Left renal cortex interstitium (tissue), 4 donors: ENCODE data around the gene FAM72D. TPM values are rescaled to one million over a fixed set of nuclear protein-coding genes. Genes with fewer than 3 reads are reported as not detected.
"Not testable (repeated sequence)": the region's sequence is repeated elsewhere in the genome, so short reads cannot be mapped to it uniquely, and the experiment has no call there.

Experiments used
- DNase-seq, 4 donors: peaks; one replicate each; pipeline ENCODE4 v3.0.0-alpha.2; 2013; ENCODE audit warnings: low read depth in 4 of 4, low spot score in 2 of 4, missing footprints in 1 of 4
- polyA plus RNA-seq, 4 donors: library from polyadenylated mRNA; unstranded; fragments of 120-200 nt; gene quantifications; one replicate each; pipeline ENCODE4 v1.2.1, GENCODE V29; 2013; ENCODE audit not compliant: insufficient read length in 4 of 4

FAM72D gene
- 1 to 10 TPM; 1.8 to 2.9 (median 2.0) TPM for polyA plus RNA-seq

DNA sequence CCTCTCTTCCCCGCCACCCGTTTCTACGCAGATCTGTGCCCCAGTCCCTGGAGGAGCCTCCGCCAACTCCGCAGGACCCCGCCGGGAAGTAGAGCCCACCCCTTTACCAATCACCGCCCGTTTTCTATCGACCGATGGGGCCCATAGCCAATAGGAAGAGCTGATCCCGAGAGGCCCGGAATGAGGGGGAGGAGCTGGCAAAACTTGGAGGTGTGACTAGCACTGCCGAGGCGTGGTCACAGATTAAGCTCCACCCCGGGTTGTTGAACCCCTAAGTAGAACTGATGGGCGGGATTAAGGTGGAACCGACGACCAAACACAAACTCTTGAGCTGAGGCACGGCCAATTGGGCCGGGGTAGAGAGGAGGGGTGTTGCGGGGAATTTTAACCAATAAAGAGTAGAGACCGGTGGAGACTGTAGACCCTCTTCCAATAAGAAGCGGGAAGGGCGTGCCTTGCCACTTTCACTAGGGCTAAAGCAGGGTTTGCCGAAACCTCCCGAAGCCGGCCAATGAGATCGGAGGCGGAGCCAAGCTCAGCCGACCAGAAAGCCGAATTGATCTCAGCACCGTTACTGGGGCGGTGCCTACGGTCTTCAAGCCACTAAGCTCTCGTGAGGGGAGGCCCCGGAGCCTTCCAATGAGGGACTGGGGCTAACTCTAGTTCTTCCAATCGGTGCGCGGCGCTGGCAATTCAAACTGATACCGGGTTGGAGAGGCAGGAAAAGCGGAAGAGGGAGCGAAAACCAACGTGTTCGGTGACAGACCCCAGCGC, at the start of gene FAM72D, which contains the start of gene SRGAP2B:
Gene FAM72D (plus strand): TSS at position 691 of the 774 bp plus-strand sequence. CDS start 874 bp downstream, outside the sequence.
Gene SRGAP2B (minus strand): TSS at position 45 of the 774 bp plus-strand sequence. CDS start 2,427 bp downstream, outside the sequence.
- not testable (repeated sequence) for DNase-seq

DNA sequence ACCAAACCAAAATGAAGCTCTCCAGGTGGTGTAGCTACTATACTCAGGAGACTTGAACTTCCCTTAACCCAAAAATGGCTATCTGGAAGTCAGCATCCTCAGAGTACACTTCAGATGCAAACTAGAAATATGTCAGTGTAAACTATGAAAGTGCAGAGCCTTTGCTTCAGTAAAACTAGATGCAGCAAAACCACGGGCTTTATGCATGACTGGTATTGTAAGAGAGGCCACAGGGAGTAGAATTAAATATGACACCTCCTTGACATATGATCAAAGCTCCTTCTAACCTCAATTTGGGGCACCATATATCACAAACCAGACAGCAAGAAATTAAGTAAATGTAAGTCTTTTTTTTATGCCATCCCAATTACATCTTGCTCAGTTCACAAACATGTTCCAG, 48.2 kb upstream of the FAM72D start:
- not testable (repeated sequence) for DNase-seq

DNA sequence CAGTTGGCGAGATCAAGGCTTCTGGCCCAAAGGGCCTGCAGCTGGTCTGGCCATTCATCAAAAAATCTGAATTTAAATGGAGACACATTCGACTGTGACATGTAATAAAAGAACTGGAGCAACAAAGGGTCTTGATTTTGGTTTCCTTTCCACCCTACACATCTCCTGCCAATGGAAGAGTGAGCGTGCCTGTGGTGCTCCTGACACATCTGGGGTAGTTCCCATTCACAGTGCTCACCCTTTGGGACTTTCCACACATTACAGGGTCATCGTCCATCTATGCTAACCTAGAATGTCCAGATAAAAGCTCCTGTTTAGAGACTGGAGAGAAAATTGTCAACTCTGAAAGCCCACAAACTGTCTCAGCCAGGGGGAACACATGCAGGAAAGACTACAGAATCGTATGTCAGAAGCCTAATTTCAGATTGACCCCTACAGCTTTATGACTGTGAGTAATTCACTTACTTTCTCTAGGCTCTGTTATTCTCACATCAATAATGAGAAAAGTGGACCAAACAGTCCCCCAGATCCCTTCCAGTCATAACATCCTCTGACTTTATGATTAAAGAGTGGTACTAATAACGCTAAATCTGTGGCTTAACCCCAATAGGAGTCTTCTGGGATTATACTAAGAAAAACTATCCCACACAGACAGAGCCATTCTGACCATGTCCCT, 47.5 kb upstream of the FAM72D start:
- not testable (repeated sequence) for DNase-seq

DNA sequence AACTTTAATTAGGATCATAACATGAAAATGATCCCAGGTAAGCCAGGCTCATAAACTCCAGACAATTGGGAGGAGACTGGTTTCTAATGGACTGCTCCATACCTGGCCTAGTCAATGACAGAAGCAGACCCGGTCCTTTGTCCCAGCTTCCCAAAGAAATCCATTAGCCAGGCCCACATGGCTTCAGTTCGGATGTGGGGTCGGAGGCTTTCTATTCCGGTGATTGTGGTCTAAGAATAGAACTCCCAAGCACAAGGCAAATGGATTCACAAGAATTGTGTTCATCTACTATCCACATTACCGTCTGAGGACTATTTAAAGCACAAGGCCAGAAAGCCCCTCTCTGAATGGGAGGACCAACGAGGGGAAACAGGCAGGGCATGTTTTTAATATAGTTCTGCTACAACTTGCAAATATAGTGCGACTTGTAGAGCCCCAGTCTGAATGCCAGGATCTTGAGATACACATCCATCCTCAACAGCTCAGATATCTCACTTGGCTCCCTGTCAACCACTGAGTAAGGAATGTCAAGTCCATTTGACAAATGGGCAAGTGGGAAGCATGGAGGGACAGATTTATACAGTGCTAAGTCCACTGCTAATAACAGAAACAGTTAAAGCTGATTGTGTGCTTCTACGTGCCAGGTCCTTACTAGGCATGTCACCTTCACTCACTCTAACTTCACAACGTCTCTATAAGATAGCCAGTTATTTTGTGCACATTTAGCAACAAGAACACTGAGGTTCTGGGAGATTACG, 43.6 kb upstream of the FAM72D start:
- not testable (repeated sequence) for DNase-seq

DNA sequence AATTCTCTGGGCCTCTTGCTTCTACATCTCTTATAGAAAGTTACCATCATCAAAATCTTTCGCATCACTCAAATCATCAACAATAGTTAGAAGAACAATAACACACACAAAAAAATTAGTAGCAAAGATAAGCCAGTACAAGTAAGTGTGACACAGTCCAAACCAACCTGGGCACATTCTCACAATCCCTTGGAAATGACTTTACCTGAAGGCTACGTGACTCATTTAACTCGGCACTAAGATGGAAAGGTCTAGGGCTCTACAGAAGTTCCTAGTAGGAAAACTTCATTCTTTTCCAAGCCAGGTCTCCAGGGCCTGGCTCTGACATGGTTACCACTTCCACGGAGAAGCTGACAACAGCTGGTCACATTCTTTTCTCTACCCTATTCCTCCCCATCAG, 42.3 kb upstream of the FAM72D start:
- DNase-seq: not testable (repeated sequence)

DNA sequence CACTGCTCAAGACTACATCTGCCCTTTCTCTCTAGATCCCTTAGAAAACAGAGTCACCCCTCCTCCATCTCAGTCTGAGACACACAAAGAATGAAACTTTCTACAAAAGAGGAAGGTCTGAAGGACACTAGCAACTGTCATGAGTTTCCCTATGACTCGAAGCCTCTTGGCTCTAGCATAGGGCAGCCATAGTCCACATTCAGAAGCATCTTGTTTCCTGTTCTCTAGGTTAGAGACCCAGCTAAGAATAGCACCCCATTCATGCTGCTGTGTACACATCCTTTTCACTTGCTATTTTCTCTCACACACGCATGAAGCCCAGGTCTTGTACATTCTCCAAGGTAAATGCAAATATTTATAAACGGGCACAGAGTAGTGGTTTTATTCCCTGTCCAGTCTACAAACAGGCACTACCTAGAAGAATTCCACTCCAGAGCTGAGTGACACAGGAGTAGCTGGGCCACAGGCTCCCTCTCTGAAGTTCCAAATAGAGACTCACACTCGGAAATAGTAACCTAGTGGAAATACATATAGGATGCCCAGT, 40.5 kb upstream of the FAM72D start:
- DNase-seq: not testable (repeated sequence)

DNA sequence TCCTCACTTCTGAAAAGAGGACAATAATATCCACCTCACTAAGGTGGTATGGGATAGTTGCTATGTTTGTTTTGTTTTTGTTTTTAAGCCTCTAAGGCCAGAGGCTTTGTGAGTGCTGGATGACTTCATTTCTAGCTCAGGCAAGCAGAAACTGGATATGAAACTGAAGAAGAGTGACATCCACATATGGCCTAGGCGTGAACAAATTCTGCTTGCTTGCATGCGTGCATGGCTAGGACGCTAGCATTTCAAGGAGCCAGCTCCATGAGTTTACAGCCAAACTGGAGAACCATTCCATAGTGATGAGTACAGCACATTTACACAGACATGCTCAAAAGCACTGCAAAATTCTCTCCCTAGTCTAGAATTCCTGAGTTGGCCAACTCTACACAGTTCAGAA, 37.6 kb upstream of the FAM72D start:
- not testable (repeated sequence) for DNase-seq

DNA sequence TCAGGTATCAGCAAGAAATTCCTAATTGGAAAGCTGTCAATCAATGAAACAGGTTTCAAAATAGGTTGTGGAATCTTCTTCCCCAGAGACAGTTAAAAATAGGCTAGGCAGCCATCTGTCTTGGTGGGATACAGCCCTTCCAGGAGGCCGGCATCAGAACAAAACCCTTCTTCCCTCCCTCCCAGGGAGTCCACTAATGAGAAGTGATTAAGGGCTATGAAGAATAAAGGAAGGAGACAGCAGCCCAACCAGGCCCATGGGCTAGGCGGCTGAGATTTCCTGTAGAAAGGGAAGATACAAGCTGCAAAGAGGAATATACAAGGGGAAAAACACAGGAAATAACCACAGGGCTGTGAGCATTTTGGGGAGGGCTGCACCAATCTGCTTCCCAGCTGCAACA, 32.5 kb upstream of the FAM72D start:
- DNase-seq: not testable (repeated sequence)

DNA sequence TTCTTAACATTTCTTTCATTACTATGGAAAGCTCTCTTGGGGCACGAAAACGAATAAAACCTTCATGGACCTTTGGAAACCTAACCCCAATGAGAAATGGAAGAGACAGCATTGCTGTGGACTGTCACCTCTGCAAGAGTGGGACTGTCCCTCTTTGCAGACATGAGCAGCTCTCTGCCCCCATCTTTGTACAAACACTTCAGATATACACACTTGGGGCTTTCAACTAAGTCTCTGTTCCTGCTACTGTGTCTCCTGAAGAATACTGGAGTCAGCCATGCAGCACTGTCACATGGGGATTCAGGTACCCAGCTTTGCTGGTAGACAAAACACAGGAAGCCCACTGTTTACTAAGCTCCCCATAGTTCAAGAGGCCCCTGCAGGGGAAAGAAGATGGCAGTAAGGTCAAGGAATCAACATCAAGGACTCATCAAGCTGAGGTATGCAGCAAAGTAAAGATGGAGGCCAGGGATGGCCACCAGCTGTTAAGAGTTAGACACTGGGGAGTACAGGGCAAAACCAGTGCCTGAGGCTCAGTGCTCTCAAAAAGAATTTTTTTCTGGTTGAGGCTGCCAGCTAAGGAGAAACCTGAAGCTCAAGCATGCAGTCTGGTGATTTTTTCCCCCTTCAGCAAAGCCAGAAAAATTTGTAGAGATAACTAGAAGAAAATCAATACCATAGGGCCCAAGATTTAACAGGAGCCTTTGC, 31.7 kb upstream of the FAM72D start:
- not testable (repeated sequence) for DNase-seq

DNA sequence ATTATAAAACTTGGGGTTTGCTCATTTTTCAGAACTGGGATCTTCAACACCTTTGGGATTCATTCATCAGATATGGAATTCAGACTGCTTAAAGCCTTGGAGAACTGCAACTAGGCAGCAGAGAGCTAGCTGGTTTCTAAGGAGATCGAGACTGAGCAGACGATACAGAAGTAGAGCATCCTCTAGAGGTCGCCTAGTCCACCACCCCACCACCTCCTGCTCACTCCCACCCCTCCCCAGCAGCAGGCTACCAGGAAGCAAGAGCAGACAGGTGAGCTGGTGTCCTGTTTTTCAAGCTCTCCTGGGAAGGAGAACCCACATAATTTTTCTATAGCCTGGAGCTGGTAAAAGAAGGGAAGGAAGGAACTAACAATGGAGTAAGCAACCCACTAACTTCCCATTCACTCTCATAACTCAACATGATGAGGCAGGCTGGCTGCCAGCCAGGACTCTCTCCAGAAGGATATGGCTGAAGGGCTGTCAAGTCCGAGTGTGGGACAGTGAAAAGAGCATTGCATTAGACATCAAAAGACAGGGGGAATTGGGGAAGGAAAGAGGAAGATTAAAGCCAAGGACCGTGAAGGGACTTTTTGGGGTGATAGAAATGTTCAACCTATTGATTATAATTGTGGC, 30.5 kb upstream of the FAM72D start:
- not testable (repeated sequence) for DNase-seq

DNA sequence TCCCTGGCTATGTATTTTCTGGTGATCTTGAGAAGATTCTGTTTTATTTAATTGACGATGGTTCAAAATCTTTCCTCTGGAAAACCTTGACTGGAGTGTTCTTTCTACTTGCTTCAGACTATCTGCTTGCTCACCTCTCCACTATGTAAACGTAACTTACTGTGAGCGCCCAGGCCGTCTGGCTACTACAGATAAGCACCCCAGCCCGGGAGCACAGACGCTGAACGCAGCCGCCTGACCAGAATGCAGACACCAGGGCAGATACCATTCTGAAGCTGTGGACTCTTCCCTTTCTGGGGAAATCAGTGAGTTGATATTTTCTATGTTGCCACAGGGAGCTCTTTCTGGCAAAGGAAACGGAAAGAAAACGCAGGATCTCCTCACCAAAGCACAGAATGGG, 29.3 kb upstream of the FAM72D start:
- not testable (repeated sequence) for DNase-seq

DNA sequence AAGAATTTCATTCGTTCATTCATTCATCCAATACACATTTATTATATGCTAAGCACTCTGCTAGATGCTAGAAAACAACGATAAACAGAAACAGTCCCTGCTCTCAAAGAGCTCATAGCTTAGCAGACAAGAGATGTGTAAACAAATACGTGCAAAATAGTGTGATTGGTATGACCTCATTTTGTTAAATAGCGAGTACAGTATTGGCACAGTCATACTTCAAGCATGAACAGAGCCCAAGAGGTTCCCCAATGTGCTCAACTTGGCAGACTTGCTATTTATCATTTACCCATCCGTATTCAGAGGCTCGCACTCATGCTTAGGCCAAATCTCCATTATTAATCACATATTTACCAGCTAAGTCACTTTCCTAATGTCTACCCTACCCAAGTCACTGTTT, 24.2 kb upstream of the FAM72D start:
- not testable (repeated sequence) for DNase-seq

DNA sequence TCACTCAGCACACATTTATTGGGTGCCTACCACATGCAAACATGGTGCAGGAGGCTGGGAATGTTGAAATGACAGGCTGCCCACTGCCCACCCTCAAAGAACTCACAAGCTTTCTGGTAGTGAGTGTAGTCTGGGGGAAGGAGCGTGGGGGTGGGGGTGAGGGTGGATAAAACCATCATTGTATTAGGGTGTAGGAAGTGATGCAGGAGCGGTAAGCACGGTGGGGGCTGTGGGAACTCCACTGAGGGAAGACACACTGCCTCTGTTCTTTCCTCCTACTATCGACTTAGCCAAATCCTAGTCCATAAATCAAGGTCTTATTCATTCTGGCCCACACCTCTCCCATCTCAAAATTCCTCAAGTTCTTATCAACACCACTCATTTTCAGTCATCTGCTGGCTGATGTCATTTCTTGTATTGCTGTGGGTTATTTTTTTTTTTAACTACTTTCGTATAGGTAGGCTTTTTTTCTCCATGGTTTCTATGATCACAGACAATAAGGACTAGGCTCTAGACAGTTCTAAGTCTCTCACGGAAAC, 21.7 kb upstream of the FAM72D start:
- DNase-seq: not testable (repeated sequence)

DNA sequence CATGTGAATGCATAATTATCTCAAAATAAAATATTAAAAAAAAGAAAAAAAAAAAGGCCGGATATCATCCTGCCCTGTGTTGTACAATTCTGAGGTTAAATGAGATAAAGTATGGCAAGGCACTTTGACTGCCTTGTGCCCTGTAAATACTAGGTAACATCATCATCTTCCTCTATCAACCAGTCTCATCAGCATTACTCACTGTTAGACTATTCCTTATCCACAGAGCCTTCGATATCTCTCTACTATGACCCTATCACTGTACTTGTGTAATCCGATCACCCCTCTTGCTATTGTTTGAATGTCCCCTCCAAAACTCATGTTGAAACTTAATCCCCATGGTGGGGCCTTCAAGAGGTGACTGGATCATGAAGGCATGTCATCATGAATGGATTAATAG, 18.9 kb upstream of the FAM72D start:
- DNase-seq: not testable (repeated sequence)

DNA sequence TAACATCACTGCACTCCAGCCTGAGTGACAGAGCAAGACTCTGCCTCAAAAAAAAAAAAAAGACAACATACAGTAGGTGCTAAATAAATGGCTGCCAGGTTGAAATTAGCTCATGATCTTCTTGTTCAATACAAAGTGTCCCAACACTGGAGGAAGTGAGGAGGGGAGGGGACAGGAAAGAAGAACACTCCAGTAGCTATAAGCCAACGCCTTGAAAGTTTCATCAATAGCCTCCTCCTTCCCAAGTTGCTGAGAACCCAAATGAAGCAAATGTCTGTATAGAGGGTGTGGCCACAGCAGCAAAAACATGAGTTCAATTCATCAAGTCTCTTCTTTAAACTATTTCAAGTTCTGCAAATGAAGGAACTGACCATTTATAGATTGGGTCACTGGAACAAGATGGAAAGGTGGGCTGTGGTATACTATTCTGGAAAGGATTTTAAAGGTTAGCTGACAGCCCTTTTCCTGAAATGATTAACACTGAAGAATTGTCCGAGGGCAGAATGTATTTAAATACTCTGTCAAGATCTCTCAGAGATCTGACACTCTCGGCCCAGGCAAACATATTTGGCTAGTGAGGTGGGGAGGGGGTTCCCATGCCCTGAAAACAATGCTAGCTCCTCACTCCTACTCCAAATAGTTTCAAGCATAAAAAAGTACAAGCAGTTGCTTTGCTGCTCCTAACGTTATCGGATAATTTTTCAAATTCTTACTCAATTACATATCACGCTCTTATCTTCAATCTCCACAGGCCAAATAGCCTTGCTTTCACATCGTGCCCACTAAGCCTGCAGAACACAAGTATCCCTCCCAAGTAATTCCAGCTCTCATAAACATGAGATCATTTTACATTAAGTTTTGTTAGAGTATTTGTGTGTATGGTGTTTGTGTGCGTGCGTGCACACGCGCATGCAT, 17.6 kb upstream of the FAM72D start:
- DNase-seq: not testable (repeated sequence)

DNA sequence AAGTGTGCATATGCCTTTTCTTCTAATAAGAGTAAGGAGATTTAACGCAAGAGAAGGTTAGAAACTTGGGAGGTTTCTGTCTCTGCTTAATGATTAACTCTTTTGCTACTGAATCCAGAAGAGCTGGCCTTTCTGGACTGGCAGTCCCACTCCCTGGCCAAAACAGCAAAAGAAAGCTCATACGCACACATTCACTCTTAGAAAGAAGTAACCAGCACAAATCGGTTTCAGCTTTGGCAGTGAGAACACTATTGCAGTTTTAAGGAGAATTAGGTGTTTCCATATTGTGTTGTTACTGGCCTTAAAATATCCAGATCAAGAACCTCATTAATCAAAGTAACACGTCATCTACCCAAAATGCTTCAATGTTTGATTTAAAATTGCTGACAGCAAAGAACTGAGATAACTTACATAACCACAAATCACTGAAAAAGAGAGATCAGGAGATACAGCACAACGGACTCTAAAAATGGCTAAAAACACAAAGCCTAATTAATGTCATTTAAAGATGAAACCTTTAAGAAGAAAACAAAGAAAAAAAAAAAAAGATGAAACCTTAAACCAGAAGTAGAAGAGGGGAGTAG, 16.9 kb upstream of the FAM72D start:
- DNase-seq: not testable (repeated sequence)

DNA sequence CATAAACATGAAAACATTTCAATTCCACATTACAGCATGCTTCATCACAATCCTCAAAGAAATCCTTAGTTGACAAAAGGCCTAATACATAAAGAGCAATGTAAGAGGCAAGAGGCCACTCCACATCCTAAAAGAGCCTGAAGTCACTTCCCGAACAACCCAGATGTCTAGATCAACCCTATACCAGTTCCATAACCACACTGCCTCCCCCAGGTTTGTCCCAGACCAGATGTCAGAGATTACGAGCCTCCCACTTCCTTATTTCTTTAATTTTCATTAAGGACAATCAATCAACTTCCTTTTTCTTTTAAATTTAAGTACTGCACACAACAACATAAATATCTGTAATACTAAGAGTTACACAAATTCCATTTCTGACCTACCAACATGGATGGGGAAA, 16.0 kb upstream of the FAM72D start:
- not testable (repeated sequence) for DNase-seq

DNA sequence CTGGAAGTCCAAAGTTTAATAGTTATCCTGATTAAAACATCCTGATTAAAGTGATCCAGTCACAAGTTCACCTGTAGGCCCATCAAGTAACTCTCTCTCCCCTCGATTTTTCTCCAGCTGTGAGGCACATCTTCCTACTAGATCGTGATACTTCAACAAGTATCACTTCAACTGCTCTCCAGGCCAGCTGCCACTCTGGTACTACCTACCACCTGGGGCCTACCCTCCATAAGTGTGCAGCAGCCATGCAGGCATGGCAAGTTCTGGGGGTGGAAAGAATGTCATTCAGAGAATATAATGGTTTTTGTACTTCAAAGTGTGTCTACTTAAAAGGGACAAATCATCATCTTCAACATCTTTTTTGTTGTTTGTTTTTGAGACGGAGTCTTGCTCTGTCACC, 15.6 kb upstream of the FAM72D start:
- not testable (repeated sequence) for DNase-seq
